HL-60 (cell line): ENCODE measurements around the gene ABCC1.

Experiments
- GABPA ChIP-seq: IDR thresholded peaks from 2 replicates; pipeline ENCODE4 v1.6.1; 2012; ENCODE audit warnings: low read depth
- POLR2AphosphoS5 ChIP-seq: IDR thresholded peaks from 2 replicates; pipeline ENCODE4 v1.6.1; 2012; ENCODE audit warnings: low read depth
- SPI1 ChIP-seq: IDR thresholded peaks from 2 replicates; pipeline ENCODE4 v1.6.1; 2012; ENCODE audit warnings: low read depth, mild to moderate bottlenecking, borderline replicate concordance
- TF ChIP-seq, protein P1 (sequence below): IDR thresholded peaks from one replicate; pipeline ENCODE4 v1.5.1; 2011; ENCODE audit warnings: low read length, control low read depth, inconsistent platforms; ENCODE audit not compliant: insufficient read depth

DNA sequence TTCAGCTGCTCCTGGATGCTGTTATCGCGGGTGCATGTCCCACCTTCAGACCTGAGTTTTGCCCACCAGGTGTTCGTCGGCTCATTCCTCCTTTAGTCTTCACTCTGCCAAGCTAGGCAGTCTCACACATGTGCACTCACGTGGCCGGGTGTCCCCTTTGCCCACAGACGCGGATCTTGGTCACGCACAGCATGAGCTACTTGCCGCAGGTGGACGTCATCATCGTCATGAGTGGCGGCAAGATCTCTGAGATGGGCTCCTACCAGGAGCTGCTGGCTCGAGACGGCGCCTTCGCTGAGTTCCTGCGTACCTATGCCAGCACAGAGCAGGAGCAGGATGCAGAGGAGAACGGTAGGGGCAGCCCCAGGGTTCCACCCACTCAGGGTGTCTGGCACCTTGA, 140.8 kb downstream of the ABCC1 start:
- TF ChIP-seq, protein P1, sequence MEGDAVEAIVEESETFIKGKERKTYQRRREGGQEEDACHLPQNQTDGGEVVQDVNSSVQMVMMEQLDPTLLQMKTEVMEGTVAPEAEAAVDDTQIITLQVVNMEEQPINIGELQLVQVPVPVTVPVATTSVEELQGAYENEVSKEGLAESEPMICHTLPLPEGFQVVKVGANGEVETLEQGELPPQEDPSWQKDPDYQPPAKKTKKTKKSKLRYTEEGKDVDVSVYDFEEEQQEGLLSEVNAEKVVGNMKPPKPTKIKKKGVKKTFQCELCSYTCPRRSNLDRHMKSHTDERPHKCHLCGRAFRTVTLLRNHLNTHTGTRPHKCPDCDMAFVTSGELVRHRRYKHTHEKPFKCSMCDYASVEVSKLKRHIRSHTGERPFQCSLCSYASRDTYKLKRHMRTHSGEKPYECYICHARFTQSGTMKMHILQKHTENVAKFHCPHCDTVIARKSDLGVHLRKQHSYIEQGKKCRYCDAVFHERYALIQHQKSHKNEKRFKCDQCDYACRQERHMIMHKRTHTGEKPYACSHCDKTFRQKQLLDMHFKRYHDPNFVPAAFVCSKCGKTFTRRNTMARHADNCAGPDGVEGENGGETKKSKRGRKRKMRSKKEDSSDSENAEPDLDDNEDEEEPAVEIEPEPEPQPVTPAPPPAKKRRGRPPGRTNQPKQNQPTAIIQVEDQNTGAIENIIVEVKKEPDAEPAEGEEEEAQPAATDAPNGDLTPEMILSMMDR = no peak
- TF ChIP-seq POLR2AphosphoS5 (no peak), GABPA (no peak), SPI1 (no peak)
